AG09309 (cell line): Measurements from ENCODE around the gene TBCD.

Experiments
- DNase-seq: peaks from one replicate; pipeline ENCODE4 v3.0.0-alpha.2; 2010; ENCODE audit warnings: low read depth
- H3K4me3 ChIP-seq: 2 replicates; pipeline ENCODE4 v1.5.1; 2011; ENCODE audit warnings: mild to moderate bottlenecking, low read depth, low read length, moderate library complexity; ENCODE audit not compliant: control insufficient read depth
- TF ChIP-seq, protein P1 (sequence below): IDR thresholded peaks from 2 replicates; pipeline ENCODE4 v1.5.1; 2011; ENCODE audit warnings: mild to moderate bottlenecking, low read depth, low read length, inconsistent platforms; ENCODE audit not compliant: insufficient read depth, control insufficient read depth; ENCODE audit errors: missing control alignments

The TBCD gene

DNA sequence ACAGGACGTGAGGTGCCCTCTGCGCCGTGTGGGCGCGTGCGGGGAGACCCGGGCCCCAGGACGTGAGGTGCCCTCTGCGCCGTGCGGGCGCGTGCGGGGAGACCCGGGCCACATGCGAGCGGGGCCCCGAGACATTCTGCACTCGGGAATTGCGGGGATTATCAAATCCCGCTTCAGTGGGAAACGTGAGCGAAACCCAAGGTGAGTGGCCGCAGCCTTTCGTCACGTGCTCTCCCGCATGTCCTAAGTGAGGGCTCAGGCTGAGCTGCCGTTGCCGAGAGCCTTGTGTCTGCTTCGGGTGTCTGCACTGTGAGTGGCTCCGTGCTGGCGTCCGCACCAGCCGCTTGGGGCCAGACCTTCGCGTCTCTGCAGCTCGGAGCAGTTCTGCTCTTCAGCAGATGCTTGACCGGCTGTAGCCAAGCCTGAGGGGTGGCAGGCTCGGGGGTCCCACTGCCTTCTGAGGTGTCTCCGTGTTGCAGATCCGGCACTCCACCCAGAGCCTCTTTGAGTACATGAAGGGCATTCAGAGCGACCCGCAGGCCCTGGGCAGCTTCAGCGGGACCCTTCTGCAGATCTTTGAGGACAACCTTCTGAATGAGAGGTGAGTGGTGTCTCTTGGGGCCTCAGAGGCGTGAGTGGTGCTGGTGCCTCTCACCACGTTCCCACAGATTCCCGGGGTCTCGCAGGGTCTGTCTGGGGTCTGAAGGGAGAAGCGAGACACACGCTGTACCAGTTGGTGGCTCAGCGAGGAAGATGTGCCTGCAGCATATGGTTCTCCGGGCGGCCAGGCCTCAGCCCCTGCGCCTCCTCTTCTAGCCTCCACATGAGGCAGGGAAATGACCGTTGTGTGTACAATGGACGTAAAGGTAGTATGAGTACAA, 178.4 kb downstream of the TBCD start:
- no peak for DNase-seq
- TF ChIP-seq, protein P1, sequence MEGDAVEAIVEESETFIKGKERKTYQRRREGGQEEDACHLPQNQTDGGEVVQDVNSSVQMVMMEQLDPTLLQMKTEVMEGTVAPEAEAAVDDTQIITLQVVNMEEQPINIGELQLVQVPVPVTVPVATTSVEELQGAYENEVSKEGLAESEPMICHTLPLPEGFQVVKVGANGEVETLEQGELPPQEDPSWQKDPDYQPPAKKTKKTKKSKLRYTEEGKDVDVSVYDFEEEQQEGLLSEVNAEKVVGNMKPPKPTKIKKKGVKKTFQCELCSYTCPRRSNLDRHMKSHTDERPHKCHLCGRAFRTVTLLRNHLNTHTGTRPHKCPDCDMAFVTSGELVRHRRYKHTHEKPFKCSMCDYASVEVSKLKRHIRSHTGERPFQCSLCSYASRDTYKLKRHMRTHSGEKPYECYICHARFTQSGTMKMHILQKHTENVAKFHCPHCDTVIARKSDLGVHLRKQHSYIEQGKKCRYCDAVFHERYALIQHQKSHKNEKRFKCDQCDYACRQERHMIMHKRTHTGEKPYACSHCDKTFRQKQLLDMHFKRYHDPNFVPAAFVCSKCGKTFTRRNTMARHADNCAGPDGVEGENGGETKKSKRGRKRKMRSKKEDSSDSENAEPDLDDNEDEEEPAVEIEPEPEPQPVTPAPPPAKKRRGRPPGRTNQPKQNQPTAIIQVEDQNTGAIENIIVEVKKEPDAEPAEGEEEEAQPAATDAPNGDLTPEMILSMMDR, result no peak
- H3K4me3 ChIP-seq, result no peak overlapping the region

DNA sequence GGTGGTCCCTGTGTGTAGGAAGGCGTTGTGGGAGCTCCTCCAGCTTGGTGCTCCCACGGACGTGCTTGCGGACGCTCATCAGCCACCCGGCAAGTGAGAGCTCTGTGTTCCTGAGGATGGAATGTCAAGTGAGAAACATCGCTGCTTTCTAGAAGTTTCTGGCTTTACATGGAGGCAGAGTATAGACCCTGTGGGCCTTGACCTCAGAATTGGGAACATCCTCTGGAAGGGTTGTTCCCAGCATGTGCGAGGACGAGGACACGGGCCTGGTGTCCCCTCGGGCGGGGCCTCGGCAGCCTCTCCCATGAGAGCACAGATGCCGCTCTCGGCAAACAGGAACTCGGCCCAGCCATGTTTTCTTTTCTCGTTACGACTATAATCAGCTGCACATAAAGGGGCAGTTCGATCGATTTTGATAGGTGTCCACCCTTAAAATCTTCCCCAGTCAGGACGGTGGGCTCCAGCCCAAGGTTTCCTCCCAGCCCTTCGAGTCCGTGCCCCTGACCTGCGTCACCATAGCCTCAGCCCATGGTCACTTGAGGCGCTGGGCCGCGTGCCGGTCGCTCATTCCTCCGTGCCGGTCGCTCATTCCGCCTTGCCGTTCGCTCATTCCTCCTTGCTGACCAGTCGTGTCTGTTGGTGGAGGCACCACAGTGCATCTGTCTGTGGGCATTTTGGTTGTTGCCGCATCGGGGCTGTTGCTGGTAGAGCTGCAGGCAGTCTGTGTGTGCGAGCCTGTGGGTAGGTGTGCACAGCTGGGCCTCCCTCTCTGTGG, 179.2 kb downstream of the TBCD start:
- no peak for DNase-seq
- H3K4me3 ChIP-seq, result no peak overlapping the region
- TF ChIP-seq, protein P1, result no peak

DNA sequence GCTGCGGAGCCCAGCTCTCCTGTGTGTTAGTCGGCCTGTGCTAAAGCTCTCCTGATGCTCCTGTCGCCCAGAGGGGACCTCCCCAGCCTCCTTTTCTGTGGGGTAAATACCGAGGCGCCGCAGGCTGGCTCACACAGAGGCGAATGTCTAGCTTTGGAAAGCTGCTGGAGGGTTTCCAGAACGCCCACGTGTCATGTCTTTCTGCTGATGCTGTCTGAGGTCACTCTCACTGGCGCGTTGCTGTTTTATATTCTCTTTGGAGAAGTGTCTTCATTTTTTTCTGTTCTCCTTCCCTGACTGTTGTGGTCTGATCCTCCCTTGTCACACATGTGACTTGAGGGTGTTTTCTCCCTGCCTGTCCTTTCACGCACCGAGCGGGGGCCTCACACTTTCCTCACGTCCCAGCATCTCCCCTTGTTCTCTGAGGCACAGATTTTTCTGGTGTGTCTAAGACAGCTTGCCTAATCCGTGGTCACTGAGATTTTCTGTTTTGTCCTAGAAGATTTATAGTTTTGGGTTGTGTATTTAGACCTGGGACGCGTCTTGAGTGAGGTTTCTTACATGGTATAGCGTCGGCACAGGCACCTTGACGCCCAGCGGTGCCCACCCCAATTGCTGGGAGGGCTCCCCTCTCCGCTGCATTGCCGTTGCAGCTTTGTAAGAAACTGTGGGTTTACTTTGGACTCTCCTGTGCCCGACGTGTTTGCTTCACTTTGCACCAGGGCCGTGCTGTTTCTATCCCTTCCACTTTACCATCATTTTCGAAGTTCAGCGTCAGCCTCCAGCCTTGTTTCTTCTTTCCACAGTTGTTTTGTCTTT, 180.0 kb downstream of the TBCD start:
- TF ChIP-seq, protein P1, result no peak
- no peak overlapping the region for H3K4me3 ChIP-seq
- peak; percentile 59 for DNase-seq

DNA sequence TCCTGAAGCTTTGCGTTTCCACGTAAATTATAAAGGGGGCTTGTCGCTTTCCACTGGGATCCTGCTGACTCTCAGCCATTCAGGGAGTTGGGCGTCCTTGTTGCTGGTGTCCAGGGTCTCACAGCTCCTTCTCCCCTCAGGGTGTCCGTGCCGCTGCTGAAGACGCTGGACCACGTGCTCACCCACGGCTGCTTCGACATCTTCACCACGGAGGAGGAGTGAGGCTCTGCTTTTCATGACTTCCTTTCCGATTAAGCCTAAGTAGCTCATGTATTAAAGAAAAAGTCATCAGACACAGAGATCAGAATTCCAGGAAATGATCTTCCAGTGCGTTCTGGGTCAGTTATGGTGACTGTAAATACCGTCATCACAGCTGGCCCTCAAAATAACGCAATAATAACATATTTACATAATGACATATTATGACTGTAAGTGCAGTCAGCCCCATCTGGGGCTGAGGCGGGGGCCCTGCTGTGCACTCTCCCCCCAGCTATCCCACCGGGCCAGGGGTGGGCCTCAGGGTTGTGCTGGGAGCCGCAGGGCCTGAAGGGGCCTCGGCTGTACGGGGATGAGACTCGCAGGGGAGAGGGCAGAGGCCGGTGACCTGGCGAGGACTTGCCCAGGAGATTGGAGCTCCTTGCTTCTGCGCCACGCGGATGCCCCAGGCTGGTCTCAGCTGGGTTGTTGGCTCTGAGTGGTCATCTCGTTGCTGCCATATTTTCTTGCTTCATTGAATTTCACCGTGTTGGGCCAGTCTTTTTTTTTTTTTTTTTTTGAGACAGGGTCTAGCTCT, 180.8 kb downstream of the TBCD start:
- no peak for DNase-seq
- no peak overlapping the region for H3K4me3 ChIP-seq
- TF ChIP-seq, protein P1, result no peak

DNA sequence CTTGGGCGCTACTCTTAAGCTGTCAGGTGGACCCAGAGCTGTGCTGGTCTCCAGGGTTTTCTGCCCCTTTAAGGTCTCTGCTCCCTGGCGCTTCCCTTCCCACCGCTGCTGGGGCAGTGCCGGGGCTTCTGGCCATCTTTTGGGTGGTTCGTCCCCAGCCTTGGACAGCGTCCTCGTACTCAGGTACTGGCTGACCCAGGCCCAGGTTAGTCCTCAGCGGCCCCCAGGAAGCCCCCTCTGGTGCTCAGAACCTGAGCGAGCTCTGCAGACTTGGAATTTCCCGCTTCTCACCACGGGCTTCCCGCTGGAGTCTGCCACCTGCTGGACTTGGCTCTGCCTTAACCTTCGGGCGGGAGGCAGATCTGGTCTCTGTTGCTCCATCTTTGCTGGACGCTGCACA, 182.0 kb downstream of the TBCD start:
- H3K4me3 ChIP-seq, result no peak overlapping the region
- no peak for DNase-seq
- TF ChIP-seq, protein P1, result no peak
